ENCODE results near the gene CLEC5A. TPM values are rescaled to one million over a fixed set of nuclear protein-coding genes. Genes with fewer than 3 reads are reported as not detected.

The CLEC5A gene
- total RNA-seq, 6 donors from 2014 or later, result 2.4 to 11.6 (median 6.3) TPM; not detected in 1

DNA sequence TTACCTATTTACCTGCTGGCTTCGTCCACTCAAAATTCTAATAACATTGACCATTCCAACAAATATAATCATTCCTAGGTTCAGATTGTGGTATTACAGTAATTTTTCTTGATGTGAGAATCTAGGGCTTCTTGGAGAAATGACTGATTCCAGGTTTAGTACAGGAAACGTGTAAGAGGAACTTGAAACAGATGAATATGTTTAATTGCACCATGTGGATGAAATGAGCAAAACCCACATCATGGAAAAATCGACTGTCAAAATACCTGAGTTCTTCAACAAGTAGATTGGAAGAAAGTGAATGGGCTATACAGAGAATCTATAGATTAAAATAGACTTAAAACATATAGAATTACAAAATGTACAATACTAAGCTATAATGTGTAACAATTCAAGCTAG is 55.4 kb downstream of the CLEC5A start:
- Histone ChIP-seq H3K27ac (no peak overlapping the region), H3K27me3 (no peaks in the 10 kb centered on the region), H3K9me3 (no peaks in the 10 kb centered on the region), H3K4me1 (no peaks in the 10 kb centered on the region), H3K4me3 (no peak overlapping the region), H3K36me3 (no peaks in the 10 kb centered on the region)
- 69 to 70% methylated on average over 3 of the region's 3 CpGs for WGBS, 2 donors
- TF ChIP-seq POLR2AphosphoS5 (IDR thresholded peaks at IDR 0.05) (no peak), POLR2A (IDR thresholded peaks at IDR 0.05) (no peak), EP300 (IDR thresholded peaks at IDR 0.05) (no peak)
- TF ChIP-seq, protein P1, sequence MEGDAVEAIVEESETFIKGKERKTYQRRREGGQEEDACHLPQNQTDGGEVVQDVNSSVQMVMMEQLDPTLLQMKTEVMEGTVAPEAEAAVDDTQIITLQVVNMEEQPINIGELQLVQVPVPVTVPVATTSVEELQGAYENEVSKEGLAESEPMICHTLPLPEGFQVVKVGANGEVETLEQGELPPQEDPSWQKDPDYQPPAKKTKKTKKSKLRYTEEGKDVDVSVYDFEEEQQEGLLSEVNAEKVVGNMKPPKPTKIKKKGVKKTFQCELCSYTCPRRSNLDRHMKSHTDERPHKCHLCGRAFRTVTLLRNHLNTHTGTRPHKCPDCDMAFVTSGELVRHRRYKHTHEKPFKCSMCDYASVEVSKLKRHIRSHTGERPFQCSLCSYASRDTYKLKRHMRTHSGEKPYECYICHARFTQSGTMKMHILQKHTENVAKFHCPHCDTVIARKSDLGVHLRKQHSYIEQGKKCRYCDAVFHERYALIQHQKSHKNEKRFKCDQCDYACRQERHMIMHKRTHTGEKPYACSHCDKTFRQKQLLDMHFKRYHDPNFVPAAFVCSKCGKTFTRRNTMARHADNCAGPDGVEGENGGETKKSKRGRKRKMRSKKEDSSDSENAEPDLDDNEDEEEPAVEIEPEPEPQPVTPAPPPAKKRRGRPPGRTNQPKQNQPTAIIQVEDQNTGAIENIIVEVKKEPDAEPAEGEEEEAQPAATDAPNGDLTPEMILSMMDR (IDR thresholded peaks at IDR 0.05), result no peak
- ATAC-seq (ENCODE audit: low FRiP score in 2 of 2) (no peak), DNase-seq (no peak)

DNA sequence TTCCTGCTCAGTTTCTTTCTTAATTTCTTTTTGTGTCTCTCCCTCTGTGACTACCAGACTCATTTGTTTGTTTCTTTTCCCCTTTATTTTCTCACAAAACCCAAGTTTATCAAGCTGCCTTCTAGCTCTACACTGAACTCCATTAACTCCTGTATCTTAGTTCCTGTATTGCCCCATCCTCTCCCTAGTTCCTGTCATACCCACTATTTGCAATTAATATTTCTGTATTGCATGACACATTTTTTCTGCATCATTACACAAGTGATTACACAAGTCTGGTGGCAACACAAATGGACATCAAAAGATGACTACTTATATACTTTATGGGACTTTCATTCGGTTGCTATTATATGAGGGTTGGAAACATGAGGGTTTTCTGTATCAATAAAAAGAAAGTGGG is 57.5 kb downstream of the CLEC5A start:
- H3K4me3 ChIP-seq, result no peak overlapping the region
- no peaks in the 10 kb centered on the region for H3K4me1 ChIP-seq
- TF ChIP-seq POLR2A (IDR thresholded peaks at IDR 0.05) (no peak), EP300 (IDR thresholded peaks at IDR 0.05) (peak in 2 of 4 donors; percentile 10 to 33)
- no peaks in the 10 kb centered on the region for H3K9me3 ChIP-seq
- ATAC-seq (ENCODE audit: low FRiP score in 2 of 2) (peak in 1 of 2 donors; percentile 56), DNase-seq (no peak)
- peak overlapping the region in 2 of 4 donors; percentile 8 to 52 for H3K27ac ChIP-seq
- H3K36me3 ChIP-seq, result no peaks in the 10 kb centered on the region
- 64 to 88% methylated on average over 1 of the region's 1 CpG for WGBS, 2 donors
- no peaks in the 10 kb centered on the region for H3K27me3 ChIP-seq

DNA sequence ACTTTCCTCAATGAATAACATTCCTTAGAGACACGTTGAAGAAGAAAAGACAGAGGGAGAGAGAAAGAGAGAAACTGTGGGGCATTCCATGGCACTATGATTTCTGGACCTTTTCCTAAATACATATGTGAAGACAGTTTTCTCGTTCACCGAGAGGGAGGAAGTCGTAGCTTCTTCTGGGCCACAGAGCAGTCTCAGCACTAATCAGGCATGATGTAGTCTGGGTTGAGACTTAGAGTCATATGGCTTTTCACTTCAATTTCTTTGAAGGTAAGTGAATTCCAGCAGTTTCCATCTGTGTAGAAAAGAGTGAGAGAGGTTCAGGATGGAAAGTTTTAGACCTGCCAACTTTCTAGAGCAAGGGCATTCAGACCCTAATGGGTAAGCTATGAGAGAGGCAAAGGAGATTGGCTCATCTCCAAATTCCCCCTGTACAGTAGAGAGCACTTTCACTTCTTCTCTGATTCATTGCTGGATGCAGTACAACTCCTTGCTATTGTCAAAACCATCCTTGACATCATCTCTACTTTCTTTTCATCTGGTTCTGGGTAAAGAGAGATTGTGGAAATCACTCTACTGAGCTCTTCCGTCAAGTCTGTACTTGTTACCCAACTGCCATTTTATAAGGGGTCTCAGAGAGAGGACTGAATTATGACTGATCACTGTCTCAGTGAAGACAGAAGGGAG is 62.1 kb downstream of the CLEC5A start:
- no peaks in the 10 kb centered on the region for H3K36me3 ChIP-seq
- ATAC-seq (ENCODE audit: low FRiP score in 2 of 2) (peak in 1 of 2 donors; percentile 34), DNase-seq (no peak)
- TF ChIP-seq POLR2AphosphoS5 (IDR thresholded peaks at IDR 0.05) (no peak), EP300 (IDR thresholded peaks at IDR 0.05) (no peak), POLR2A (IDR thresholded peaks at IDR 0.05) (no peak)
- TF ChIP-seq, protein P1 (IDR thresholded peaks at IDR 0.05), result no peak
- WGBS, 2 donors, result 67 to 69% methylated on average over 5 of the region's 5 CpGs
- H3K4me1 ChIP-seq, result no peaks in the 10 kb centered on the region
- H3K27me3 ChIP-seq, result no peaks in the 10 kb centered on the region
- H3K4me3 ChIP-seq, result no peak overlapping the region
- H3K27ac ChIP-seq, result no peak overlapping the region
- H3K9me3 ChIP-seq, result no peaks in the 10 kb centered on the region

DNA sequence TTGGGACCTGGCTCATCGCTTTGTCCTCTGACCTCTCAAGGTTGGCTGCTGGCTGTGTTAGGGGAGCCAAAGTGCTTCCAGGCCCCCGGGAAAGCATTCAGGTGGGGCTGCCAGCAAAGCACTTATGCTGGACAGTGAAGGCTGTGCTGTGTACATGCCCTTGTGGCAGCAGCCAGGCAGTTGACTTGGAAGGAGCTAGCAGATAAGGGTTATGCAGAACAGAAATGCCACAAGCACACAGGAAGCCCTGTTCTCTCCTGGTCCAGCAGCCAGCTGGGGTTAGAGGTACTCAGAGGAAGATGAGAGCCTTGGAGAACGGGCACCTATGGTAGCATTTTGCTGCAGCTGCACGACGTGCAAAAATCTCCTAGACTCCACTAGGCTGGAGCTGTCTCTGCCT is 65.8 kb downstream of the CLEC5A start:
- no peak overlapping the region for H3K4me3 ChIP-seq
- no peaks in the 10 kb centered on the region for H3K27me3 ChIP-seq
- H3K9me3 ChIP-seq, result no peaks in the 10 kb centered on the region
- DNase-seq (no peak), ATAC-seq (ENCODE audit: low FRiP score in 2 of 2) (peak in 1 of 2 donors; percentile 26)
- H3K4me1 ChIP-seq, result no peaks in the 10 kb centered on the region
- H3K27ac ChIP-seq, result no peak overlapping the region
- 58 to 80% methylated on average over 5 of the region's 5 CpGs for WGBS, 2 donors
- no peak for TF ChIP-seq POLR2AphosphoS5 (IDR thresholded peaks at IDR 0.05)
- no peak for TF ChIP-seq POLR2A (IDR thresholded peaks at IDR 0.05)
- no peaks in the 10 kb centered on the region for H3K36me3 ChIP-seq

DNA sequence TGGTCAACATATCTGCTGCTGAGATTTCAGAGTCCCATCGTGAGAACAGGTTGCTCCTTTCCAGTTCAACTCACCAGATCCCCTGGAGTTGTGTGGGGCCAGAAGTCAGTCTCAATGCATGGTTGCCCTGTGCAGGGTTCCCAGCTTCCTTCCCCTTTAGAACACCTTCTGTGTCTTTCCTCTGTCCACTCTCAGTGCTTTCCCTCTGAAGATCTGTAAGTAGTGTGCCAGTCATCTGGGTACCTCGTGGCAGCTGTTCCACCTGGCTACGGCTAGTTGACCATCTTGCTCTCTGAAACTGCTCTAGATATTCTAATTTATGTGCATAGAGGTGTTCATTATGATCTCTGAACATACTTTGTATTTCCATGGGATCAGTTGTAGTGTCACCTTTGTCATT is 69.4 kb downstream of the CLEC5A start:
- H3K4me1 ChIP-seq, result no peaks in the 10 kb centered on the region
- H3K4me3 ChIP-seq, result no peak overlapping the region
- no peaks in the 10 kb centered on the region for H3K36me3 ChIP-seq
- ATAC-seq (ENCODE audit: low FRiP score in 2 of 2) (no peak), DNase-seq (no peak)
- no peaks in the 10 kb centered on the region for H3K27me3 ChIP-seq
- TF ChIP-seq POLR2AphosphoS5 (IDR thresholded peaks at IDR 0.05) (no peak), EP300 (IDR thresholded peaks at IDR 0.05) (no peak), POLR2A (IDR thresholded peaks at IDR 0.05) (no peak)
- TF ChIP-seq, protein P1 (IDR thresholded peaks at IDR 0.05), result no peak
- no peaks in the 10 kb centered on the region for H3K9me3 ChIP-seq
- H3K27ac ChIP-seq, result no peak overlapping the region
- WGBS, 2 donors, result 88 to 89% methylated on average over 3 of the region's 3 CpGs

Other genes with a start within 250 kb of the CLEC5A start
- gene DENND11, start 244.8 kb downstream of the CLEC5A start, total RNA-seq, result 10 to 100 TPM; 17.5 to 36.0 (median 29.1) TPM
- gene WEE2, start 238.6 kb downstream of the CLEC5A start, total RNA-seq, result under 1 TPM in 1 of 6 donors, not detected in 5; 0.78 TPM
- gene SSBP1, start 208.6 kb downstream of the CLEC5A start, total RNA-seq, result 100 to 1,000 TPM in 1 of 6 donors, 10 to 100 TPM in 5; 30.2 to 114 (median 66.8) TPM
- gene TAS2R3, start 182.9 kb downstream of the CLEC5A start, total RNA-seq, result 1 to 10 TPM in 4 of 6 donors, under 1 TPM in 1, not detected in 1; 0.91 to 4.3 (median 1.5) TPM
- gene TAS2R4, start 170.3 kb downstream of the CLEC5A start, total RNA-seq, result 1 to 10 TPM in 4 of 6 donors, under 1 TPM in 2; 0.33 to 3.1 (median 1.3) TPM
- 1 to 10 TPM; 1.3 to 8.4 (median 1.9) TPM for gene TAS2R5, start 156.8 kb downstream of the CLEC5A start, total RNA-seq
- not detected for gene PRSS37, start 105.5 kb downstream of the CLEC5A start, total RNA-seq
- gene OR9A4, start 30.6 kb downstream of the CLEC5A start, total RNA-seq, result not detected
- gene TAS2R38, start 26.8 kb upstream of the CLEC5A start, total RNA-seq, result not detected
- 10 to 100 TPM in 2 of 6 donors, 1 to 10 TPM in 4; 3.5 to 17.3 (median 7.6) TPM for gene MGAM, start 48.9 kb upstream of the CLEC5A start, total RNA-seq
- gene MGAM2, start 164.7 kb upstream of the CLEC5A start, total RNA-seq, result 1 to 10 TPM in 2 of 6 donors, under 1 TPM in 4; 0.43 to 1.6 (median 0.63) TPM

Data from upper lobe of left lung (tissue), 6 donors.